Measurements from ENCODE around the gene BTBD9.

DNA sequence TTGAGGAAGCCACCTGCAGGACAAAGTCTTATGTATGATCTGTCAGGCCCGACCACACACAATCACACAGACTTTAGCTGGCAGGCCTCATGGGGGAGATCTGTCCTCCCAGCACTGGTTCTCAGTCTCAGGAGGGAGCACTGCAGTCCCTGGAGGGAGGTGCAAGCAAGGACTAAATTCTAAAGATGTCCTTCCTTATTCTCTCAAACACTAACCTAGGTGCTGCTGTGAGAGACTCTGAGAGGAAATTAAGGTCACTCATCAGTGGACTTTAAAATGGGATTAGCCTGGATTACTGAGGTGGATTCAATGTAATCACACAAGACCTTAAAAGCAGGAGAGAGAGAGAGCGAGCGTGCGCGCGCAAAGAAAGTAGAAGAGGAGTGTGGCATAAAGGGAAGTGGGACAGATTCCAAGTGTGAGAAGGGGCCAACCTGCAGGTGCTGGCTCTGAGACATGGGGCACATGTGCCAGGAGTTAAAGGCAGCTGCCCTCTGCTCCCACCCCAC lies 48.9 kb upstream of the BTBD9 start:
- TF ChIP-seq TARDBP (IDR thresholded peaks at IDR 0.05): no peak
- TF ChIP-seq POLR2A (conservative IDR thresholded peaks at IDR 0.05): no peak
- TF ChIP-seq SPI1 (IDR thresholded peaks at IDR 0.05; ENCODE audit: borderline replicate concordance, low read depth, low read length): no peak
- no peak for TF ChIP-seq FOXK1 (CRISPR knock-in tag; IDR thresholded peaks at IDR 0.05; ENCODE audit: borderline replicate concordance)
- no peak for TF ChIP-seq CBX1 (IDR thresholded peaks at IDR 0.05; ENCODE audit: low read depth)
- TF ChIP-seq, protein P1, sequence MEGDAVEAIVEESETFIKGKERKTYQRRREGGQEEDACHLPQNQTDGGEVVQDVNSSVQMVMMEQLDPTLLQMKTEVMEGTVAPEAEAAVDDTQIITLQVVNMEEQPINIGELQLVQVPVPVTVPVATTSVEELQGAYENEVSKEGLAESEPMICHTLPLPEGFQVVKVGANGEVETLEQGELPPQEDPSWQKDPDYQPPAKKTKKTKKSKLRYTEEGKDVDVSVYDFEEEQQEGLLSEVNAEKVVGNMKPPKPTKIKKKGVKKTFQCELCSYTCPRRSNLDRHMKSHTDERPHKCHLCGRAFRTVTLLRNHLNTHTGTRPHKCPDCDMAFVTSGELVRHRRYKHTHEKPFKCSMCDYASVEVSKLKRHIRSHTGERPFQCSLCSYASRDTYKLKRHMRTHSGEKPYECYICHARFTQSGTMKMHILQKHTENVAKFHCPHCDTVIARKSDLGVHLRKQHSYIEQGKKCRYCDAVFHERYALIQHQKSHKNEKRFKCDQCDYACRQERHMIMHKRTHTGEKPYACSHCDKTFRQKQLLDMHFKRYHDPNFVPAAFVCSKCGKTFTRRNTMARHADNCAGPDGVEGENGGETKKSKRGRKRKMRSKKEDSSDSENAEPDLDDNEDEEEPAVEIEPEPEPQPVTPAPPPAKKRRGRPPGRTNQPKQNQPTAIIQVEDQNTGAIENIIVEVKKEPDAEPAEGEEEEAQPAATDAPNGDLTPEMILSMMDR (IDR thresholded peaks at IDR 0.05 in 2 of 3, conservative IDR thresholded peaks at IDR 0.05 in 1 of 3; ENCODE audit: insufficient read depth in 2 of 3, low read depth in 1 of 3, low read length in 3 of 3): no peak
- no peak for TF ChIP-seq CREBBP (IDR thresholded peaks at IDR 0.05; ENCODE audit: low read depth, low read length)
- TF ChIP-seq FIP1L1 (IDR thresholded peaks at IDR 0.05; ENCODE audit: low read depth, low read length, poor library complexity, severe bottlenecking): no peak
- TF ChIP-seq, protein P2, sequence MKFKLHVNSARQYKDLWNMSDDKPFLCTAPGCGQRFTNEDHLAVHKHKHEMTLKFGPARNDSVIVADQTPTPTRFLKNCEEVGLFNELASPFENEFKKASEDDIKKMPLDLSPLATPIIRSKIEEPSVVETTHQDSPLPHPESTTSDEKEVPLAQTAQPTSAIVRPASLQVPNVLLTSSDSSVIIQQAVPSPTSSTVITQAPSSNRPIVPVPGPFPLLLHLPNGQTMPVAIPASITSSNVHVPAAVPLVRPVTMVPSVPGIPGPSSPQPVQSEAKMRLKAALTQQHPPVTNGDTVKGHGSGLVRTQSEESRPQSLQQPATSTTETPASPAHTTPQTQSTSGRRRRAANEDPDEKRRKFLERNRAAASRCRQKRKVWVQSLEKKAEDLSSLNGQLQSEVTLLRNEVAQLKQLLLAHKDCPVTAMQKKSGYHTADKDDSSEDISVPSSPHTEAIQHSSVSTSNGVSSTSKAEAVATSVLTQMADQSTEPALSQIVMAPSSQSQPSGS (CRISPR knock-in tag; IDR thresholded peaks at IDR 0.05): no peak
